ENCODE results near the gene RTN3.

DNA sequence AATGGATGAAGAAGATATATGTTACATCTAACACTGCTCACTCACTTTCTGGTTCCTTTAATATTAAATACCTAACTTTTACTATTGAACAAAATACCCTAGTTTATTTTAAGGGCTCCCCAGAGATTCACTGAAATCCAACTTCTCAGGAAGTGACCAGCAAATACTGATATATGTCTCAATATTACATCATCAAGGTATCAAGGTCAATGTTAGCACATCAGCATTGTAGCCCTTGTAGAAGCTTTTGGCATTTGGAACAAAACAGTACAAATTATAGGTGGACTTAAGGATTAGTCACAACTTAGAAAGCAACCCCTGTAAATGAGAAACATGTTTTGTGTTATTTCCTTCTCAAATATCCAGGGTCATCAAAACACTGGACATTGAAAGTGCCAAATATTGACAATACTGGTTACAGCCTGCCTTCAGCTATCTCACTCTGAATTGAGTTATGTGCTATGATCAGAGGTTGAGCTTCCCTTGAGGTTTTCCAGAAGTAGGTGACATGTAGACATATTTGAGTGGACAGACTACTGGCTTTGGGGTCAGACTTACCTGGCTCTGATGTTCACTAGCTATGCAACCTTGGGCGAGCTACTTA, 8.3 kb upstream of the RTN3 start:
- TF ChIP-seq ARNTL (CRISPR knock-in tag; IDR thresholded peaks at IDR 0.05; ENCODE audit: borderline replicate concordance, low read depth) (no peak), ISL1 (CRISPR knock-in tag; IDR thresholded peaks at IDR 0.05) (no peak), ZNF70 (CRISPR knock-in tag; IDR thresholded peaks at IDR 0.05) (no peak), ZFP30 (CRISPR knock-in tag; IDR thresholded peaks at IDR 0.05) (no peak), CSDC2 (CRISPR knock-in tag; IDR thresholded peaks at IDR 0.05) (no peak), ZC3H10 (CRISPR knock-in tag; IDR thresholded peaks at IDR 0.05) (no peak), GLIS3 (CRISPR knock-in tag; IDR thresholded peaks at IDR 0.05) (no peak), ESRRG (CRISPR knock-in tag; IDR thresholded peaks at IDR 0.05) (no peak), ZFP3 (CRISPR knock-in tag; IDR thresholded peaks at IDR 0.05) (no peak), BACH2 (CRISPR knock-in tag; IDR thresholded peaks at IDR 0.05; ENCODE audit: borderline replicate concordance) (no peak), RARB (CRISPR knock-in tag; IDR thresholded peaks at IDR 0.05) (no peak)
- TF ChIP-seq, protein P1, sequence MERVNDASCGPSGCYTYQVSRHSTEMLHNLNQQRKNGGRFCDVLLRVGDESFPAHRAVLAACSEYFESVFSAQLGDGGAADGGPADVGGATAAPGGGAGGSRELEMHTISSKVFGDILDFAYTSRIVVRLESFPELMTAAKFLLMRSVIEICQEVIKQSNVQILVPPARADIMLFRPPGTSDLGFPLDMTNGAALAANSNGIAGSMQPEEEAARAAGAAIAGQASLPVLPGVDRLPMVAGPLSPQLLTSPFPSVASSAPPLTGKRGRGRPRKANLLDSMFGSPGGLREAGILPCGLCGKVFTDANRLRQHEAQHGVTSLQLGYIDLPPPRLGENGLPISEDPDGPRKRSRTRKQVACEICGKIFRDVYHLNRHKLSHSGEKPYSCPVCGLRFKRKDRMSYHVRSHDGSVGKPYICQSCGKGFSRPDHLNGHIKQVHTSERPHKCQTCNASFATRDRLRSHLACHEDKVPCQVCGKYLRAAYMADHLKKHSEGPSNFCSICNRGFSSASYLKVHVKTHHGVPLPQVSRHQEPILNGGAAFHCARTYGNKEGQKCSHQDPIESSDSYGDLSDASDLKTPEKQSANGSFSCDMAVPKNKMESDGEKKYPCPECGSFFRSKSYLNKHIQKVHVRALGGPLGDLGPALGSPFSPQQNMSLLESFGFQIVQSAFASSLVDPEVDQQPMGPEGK (CRISPR knock-in tag; IDR thresholded peaks at IDR 0.05; ENCODE audit: borderline replicate concordance) = no peak
- TF ChIP-seq, protein P2, sequence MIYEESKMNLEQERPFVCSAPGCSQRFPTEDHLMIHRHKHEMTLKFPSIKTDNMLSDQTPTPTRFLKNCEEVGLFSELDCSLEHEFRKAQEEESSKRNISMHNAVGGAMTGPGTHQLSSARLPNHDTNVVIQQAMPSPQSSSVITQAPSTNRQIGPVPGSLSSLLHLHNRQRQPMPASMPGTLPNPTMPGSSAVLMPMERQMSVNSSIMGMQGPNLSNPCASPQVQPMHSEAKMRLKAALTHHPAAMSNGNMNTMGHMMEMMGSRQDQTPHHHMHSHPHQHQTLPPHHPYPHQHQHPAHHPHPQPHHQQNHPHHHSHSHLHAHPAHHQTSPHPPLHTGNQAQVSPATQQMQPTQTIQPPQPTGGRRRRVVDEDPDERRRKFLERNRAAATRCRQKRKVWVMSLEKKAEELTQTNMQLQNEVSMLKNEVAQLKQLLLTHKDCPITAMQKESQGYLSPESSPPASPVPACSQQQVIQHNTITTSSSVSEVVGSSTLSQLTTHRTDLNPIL (CRISPR knock-in tag; IDR thresholded peaks at IDR 0.05; ENCODE audit: low read depth) = no peak
